GM23338 (cell line): ENCODE results near the gene DACH2. TPM values are rescaled to one million over a fixed set of nuclear protein-coding genes. Genes with fewer than 3 reads are reported as not detected.

Experiments used
- ATAC-seq: fragments of 200-7000 bp; cut with Tn5 transposase; 3 replicates; pipeline ENCODE4 v1.9.1; 2020
- DNase-seq: peaks from one replicate; pipeline ENCODE4 v3.0.0-alpha.2; 2015; ENCODE audit warnings: low spot score
- H2AFZ ChIP-seq: fragments of 200-600 bp; sonication (generic); 2 replicates; pipeline ENCODE4 v1.8.0; 2016; ENCODE audit warnings: antibody characterized with exemption, mild to moderate bottlenecking, moderate library complexity
- H3F3A ChIP-seq: fragments of 200-600 bp; sonication (generic); replicated peaks from 2 replicates; pipeline ENCODE4 v1.8.0; 2017; ENCODE audit warnings: antibody characterized with exemption, mixed run types, low read depth
- H3K27ac ChIP-seq: fragments of 200-600 bp; sonication (generic); 2 replicates; pipeline ENCODE4 v1.6.1; 2016; ENCODE audit warnings: low read depth
- H3K27me3 ChIP-seq: fragments of 200-600 bp; sonication (generic); 2 replicates; pipeline ENCODE4 v1.8.0; 2016; ENCODE audit warnings: mild to moderate bottlenecking, mixed run types, moderate library complexity; ENCODE audit not compliant: insufficient read depth
- H3K36me3 ChIP-seq: fragments of 200-600 bp; sonication (generic); 2 replicates; pipeline ENCODE4 v1.8.0; 2016; ENCODE audit warnings: mild to moderate bottlenecking; ENCODE audit not compliant: insufficient read depth
- H3K4me1 ChIP-seq: fragments of 200-600 bp; sonication (generic); 2 replicates; pipeline ENCODE4 v1.8.0; 2016; ENCODE audit warnings: mild to moderate bottlenecking, moderate library complexity; ENCODE audit not compliant: insufficient read depth
- H3K4me2 ChIP-seq: fragments of 200-600 bp; sonication (generic); 2 replicates; pipeline ENCODE4 v1.7.1; 2017; ENCODE audit warnings: mixed run types
- H3K4me3 ChIP-seq: fragments of 200-600 bp; sonication (generic); 2 replicates; pipeline ENCODE4 v1.6.1; 2016; ENCODE audit warnings: mixed run types
- H3K79me2 ChIP-seq: fragments of 200-600 bp; sonication (generic); replicated peaks from 2 replicates; pipeline ENCODE4 v1.8.0; 2017; ENCODE audit warnings: mild to moderate bottlenecking; ENCODE audit not compliant: insufficient read depth
- H3K9me2 ChIP-seq: fragments of 200-600 bp; sonication (generic); 2 replicates; pipeline ENCODE4 v1.8.0; 2017; ENCODE audit not compliant: insufficient read depth
- H4K20me1 ChIP-seq: fragments of 200-600 bp; sonication (generic); replicated peaks from 2 replicates; pipeline ENCODE4 v1.8.0; 2017; ENCODE audit warnings: mild to moderate bottlenecking; ENCODE audit not compliant: insufficient read depth
- H3K27ac Mint-ChIP-seq: 2 replicates; pipeline ENCODE4 v1.8.0; 2020; ENCODE audit warnings: inconsistent platforms, mild to moderate bottlenecking, moderate library complexity, mixed read lengths
- H3K27me3 Mint-ChIP-seq: 3 replicates; pipeline ENCODE4 v1.8.0; 2022; ENCODE audit warnings: low read depth, mild to moderate bottlenecking, moderate library complexity, mixed read lengths, inconsistent platforms; ENCODE audit not compliant: insufficient read depth, poor library complexity
- H3K36me3 Mint-ChIP-seq: 3 replicates; pipeline ENCODE4 v1.8.0; 2021; ENCODE audit warnings: low read depth, mild to moderate bottlenecking, inconsistent platforms, moderate library complexity, mixed read lengths
- H3K4me1 Mint-ChIP-seq: 3 replicates; pipeline ENCODE4 v1.8.0; 2020; ENCODE audit warnings: mild to moderate bottlenecking, inconsistent platforms, mixed read lengths
- H3K4me3 Mint-ChIP-seq: 3 replicates; pipeline ENCODE4 v1.8.0; 2021; ENCODE audit warnings: moderate library complexity, mild to moderate bottlenecking, inconsistent platforms, mixed read lengths
- H3K9me3 Mint-ChIP-seq: 3 replicates; pipeline ENCODE4 v1.8.0; 2020; ENCODE audit warnings: moderate library complexity, mild to moderate bottlenecking, inconsistent platforms, mixed read lengths
- CREB1 ChIP-seq: fragments of 250-450 bp; sonication (Bioruptor Pico); IDR thresholded peaks from 2 replicates; pipeline ENCODE4 v1.5.0; 2020; ENCODE audit warnings: low read depth, mild to moderate bottlenecking, moderate library complexity
- EZH2 ChIP-seq: fragments of 200-600 bp; sonication (generic); IDR thresholded peaks from one replicate; pipeline ENCODE4 v1.8.0; 2017; ENCODE audit warnings: antibody characterized with exemption, mild to moderate bottlenecking, low read depth; ENCODE audit not compliant: unreplicated experiment
- EZH2phosphoT487 ChIP-seq: fragments of 200-600 bp; sonication (generic); IDR thresholded peaks from one replicate; pipeline ENCODE4 v1.8.1; 2018; ENCODE audit warnings: antibody characterized with exemption; ENCODE audit not compliant: unreplicated experiment
- JUNB ChIP-seq: IDR thresholded peaks from one replicate; pipeline ENCODE4 v1.6.1; 2016; ENCODE audit warnings: antibody characterized with exemption; ENCODE audit not compliant: unreplicated experiment
- NANOG ChIP-seq: IDR thresholded peaks from 2 replicates; pipeline ENCODE4 v1.6.1; 2016; ENCODE audit warnings: antibody characterized with exemption, borderline replicate concordance
- POLR2AphosphoS5 ChIP-seq: IDR thresholded peaks from 2 replicates; pipeline ENCODE4 v1.6.1; 2016; ENCODE audit warnings: antibody characterized with exemption, low read depth
- STAT1 ChIP-seq: IDR thresholded peaks from one replicate; pipeline ENCODE4 v1.6.1; 2016; ENCODE audit warnings: antibody characterized with exemption; ENCODE audit not compliant: unreplicated experiment
- ZNF114 ChIP-seq: fragments of 250-450 bp; sonication (Bioruptor Pico); IDR thresholded peaks from 2 replicates; pipeline ENCODE4 v1.5.0; 2020; ENCODE audit warnings: mild to moderate bottlenecking, moderate library complexity
- ZNF331 ChIP-seq: fragments of 250-450 bp; sonication (Bioruptor Pico); IDR thresholded peaks from 2 replicates; pipeline ENCODE4 v1.5.0; 2020; ENCODE audit warnings: low read depth, mild to moderate bottlenecking, moderate library complexity
- polyA plus RNA-seq: library from polyadenylated mRNA; unstranded; fragments of >200 nt; fragmentation: Nextera tagmentation; extraction: Ambion mirVana; gene quantifications from 2 replicates; pipeline ENCODE4 v1.2.1, GENCODE V29; 2016
- total RNA-seq: library from RNA; depleted of rRNA; stranded (reverse); fragments of >200 nt; shearing (Covaris generic); gene quantifications from 2 replicates; pipeline ENCODE4 v1.2.3, GENCODE V29; 2014
- TF ChIP-seq, protein P1 (sequence below), 2 experiments: fragments of 200-600 bp in 1 of 2; sonication (generic) in 1 of 2; conservative IDR thresholded peaks; 2 replicates each; pipeline versions ENCODE4 v1.5.1 to v1.6.1; 2016 to 2017; ENCODE audit warnings: antibody characterized with exemption in 2 of 2, low read depth in 2 of 2, mild to moderate bottlenecking in 2 of 2, moderate library complexity in 1 of 2
- TF ChIP-seq, protein P2 (sequence below): IDR thresholded peaks from 2 replicates; pipeline ENCODE4 v1.6.1; 2016; ENCODE audit warnings: antibody characterized with exemption
- TF ChIP-seq, protein P3 (sequence below): fragments of 250-450 bp; sonication (Bioruptor Pico); IDR thresholded peaks from 2 replicates; pipeline ENCODE4 v1.5.0; 2020; ENCODE audit warnings: mild to moderate bottlenecking, moderate library complexity
- TF ChIP-seq, protein P4 (sequence below): IDR thresholded peaks from one replicate; pipeline ENCODE4 v1.6.1; 2018; ENCODE audit warnings: antibody characterized with exemption; ENCODE audit not compliant: unreplicated experiment

Gene DACH2
- total and polyA plus RNA-seq, 2 experiments from 2014 or later: 2.4 to 4.6 TPM

DNA sequence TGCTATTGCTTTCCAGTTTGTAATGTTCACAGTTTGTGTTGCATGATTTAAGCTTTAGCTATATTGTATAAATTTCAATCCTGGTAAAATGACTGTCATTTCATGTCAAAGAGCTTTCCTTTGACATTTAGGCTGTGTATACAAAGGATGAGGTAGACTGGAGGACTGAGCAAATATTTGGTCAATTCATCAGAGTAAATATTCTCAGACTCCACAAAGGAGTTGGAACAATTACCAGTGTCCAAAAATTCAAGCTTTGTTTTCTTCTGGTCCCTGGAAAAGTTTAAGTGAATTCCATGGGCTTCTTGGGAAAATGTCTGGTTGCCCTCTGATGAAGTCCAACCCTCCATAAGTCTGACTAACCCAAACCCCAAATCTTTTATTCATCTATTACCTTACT lies 682.4 kb downstream of the DACH2 start:
- ATAC-seq (no peak), DNase-seq (no peak)
- H3K36me3 Mint-ChIP-seq: peaks cover 8% of the 10 kb centered on the region; the same call in 2 of the 3 replicates
- H2AFZ ChIP-seq: no peak overlapping the region
- peaks cover 28% of the 10 kb centered on the region; the same call in 1 of the 2 replicates for H3K4me1 ChIP-seq
- H3K4me3 ChIP-seq: no peak overlapping the region
- no peaks in the 10 kb centered on the region for H3F3A ChIP-seq
- 0 out of 3 replicates have a peak, but pooled peaks cover 2% of the 10 kb centered on the region for H3K9me3 Mint-ChIP-seq
- H3K4me3 Mint-ChIP-seq: no peak overlapping the region
- no peak overlapping the region for H3K27ac Mint-ChIP-seq
- H3K4me2 ChIP-seq: 0 out of 2 replicates have a peak overlapping the region, but pooled peaks have one; percentile 11
- no peaks in the 10 kb centered on the region for H3K36me3 ChIP-seq
- H3K27me3 ChIP-seq: no peaks in the 10 kb centered on the region
- no peak overlapping the region for H3K27ac ChIP-seq
- no peaks in the 10 kb centered on the region for H3K9me2 ChIP-seq
- no peaks in the 10 kb centered on the region for H3K79me2 ChIP-seq
- H3K4me1 Mint-ChIP-seq: peaks cover 24% of the 10 kb centered on the region
- H4K20me1 ChIP-seq: no peaks in the 10 kb centered on the region
- TF ChIP-seq, protein P1, sequence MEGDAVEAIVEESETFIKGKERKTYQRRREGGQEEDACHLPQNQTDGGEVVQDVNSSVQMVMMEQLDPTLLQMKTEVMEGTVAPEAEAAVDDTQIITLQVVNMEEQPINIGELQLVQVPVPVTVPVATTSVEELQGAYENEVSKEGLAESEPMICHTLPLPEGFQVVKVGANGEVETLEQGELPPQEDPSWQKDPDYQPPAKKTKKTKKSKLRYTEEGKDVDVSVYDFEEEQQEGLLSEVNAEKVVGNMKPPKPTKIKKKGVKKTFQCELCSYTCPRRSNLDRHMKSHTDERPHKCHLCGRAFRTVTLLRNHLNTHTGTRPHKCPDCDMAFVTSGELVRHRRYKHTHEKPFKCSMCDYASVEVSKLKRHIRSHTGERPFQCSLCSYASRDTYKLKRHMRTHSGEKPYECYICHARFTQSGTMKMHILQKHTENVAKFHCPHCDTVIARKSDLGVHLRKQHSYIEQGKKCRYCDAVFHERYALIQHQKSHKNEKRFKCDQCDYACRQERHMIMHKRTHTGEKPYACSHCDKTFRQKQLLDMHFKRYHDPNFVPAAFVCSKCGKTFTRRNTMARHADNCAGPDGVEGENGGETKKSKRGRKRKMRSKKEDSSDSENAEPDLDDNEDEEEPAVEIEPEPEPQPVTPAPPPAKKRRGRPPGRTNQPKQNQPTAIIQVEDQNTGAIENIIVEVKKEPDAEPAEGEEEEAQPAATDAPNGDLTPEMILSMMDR (conservative IDR thresholded peaks at IDR 0.05; ENCODE audit: low read depth in 2 of 2): no peak
- TF ChIP-seq, protein P2, sequence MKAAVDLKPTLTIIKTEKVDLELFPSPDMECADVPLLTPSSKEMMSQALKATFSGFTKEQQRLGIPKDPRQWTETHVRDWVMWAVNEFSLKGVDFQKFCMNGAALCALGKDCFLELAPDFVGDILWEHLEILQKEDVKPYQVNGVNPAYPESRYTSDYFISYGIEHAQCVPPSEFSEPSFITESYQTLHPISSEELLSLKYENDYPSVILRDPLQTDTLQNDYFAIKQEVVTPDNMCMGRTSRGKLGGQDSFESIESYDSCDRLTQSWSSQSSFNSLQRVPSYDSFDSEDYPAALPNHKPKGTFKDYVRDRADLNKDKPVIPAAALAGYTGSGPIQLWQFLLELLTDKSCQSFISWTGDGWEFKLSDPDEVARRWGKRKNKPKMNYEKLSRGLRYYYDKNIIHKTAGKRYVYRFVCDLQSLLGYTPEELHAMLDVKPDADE: no peak
- TF ChIP-seq JUNB: no peak
- no peak for TF ChIP-seq EZH2
- TF ChIP-seq EZH2phosphoT487: no peak
- no peak for TF ChIP-seq ZNF331 (CRISPR knock-in tag)
- TF ChIP-seq, protein P3, sequence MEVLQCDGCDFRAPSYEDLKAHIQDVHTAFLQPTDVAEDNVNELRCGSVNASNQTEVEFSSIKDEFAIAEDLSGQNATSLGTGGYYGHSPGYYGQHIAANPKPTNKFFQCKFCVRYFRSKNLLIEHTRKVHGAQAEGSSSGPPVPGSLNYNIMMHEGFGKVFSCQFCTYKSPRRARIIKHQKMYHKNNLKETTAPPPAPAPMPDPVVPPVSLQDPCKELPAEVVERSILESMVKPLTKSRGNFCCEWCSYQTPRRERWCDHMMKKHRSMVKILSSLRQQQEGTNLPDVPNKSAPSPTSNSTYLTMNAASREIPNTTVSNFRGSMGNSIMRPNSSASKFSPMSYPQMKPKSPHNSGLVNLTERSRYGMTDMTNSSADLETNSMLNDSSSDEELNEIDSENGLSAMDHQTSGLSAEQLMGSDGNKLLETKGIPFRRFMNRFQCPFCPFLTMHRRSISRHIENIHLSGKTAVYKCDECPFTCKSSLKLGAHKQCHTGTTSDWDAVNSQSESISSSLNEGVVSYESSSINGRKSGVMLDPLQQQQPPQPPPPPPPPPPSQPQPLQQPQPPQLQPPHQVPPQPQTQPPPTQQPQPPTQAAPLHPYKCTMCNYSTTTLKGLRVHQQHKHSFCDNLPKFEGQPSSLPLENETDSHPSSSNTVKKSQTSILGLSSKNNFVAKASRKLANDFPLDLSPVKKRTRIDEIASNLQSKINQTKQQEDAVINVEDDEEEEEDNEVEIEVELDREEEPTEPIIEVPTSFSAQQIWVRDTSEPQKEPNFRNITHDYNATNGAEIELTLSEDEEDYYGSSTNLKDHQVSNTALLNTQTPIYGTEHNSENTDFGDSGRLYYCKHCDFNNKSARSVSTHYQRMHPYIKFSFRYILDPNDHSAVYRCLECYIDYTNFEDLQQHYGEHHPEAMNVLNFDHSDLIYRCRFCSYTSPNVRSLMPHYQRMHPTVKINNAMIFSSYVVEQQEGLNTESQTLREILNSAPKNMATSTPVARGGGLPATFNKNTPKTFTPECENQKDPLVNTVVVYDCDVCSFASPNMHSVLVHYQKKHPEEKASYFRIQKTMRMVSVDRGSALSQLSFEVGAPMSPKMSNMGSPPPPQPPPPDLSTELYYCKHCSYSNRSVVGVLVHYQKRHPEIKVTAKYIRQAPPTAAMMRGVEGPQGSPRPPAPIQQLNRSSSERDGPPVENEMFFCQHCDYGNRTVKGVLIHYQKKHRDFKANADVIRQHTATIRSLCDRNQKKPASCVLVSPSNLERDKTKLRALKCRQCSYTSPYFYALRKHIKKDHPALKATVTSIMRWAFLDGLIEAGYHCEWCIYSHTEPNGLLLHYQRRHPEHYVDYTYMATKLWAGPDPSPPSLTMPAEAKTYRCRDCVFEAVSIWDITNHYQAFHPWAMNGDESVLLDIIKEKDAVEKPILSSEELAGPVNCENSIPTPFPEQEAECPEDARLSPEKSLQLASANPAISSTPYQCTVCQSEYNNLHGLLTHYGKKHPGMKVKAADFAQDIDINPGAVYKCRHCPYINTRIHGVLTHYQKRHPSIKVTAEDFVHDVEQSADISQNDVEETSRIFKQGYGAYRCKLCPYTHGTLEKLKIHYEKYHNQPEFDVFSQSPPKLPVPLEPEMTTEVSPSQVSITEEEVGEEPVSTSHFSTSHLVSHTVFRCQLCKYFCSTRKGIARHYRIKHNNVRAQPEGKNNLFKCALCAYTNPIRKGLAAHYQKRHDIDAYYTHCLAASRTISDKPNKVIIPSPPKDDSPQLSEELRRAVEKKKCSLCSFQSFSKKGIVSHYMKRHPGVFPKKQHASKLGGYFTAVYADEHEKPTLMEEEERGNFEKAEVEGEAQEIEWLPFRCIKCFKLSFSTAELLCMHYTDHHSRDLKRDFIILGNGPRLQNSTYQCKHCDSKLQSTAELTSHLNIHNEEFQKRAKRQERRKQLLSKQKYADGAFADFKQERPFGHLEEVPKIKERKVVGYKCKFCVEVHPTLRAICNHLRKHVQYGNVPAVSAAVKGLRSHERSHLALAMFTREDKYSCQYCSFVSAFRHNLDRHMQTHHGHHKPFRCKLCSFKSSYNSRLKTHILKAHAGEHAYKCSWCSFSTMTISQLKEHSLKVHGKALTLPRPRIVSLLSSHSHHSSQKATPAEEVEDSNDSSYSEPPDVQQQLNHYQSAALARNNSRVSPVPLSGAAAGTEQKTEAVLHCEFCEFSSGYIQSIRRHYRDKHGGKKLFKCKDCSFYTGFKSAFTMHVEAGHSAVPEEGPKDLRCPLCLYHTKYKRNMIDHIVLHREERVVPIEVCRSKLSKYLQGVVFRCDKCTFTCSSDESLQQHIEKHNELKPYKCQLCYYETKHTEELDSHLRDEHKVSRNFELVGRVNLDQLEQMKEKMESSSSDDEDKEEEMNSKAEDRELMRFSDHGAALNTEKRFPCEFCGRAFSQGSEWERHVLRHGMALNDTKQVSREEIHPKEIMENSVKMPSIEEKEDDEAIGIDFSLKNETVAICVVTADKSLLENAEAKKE (CRISPR knock-in tag): no peak
- TF ChIP-seq POLR2AphosphoS5: no peak
- no peak for TF ChIP-seq STAT1
- TF ChIP-seq, protein P4, sequence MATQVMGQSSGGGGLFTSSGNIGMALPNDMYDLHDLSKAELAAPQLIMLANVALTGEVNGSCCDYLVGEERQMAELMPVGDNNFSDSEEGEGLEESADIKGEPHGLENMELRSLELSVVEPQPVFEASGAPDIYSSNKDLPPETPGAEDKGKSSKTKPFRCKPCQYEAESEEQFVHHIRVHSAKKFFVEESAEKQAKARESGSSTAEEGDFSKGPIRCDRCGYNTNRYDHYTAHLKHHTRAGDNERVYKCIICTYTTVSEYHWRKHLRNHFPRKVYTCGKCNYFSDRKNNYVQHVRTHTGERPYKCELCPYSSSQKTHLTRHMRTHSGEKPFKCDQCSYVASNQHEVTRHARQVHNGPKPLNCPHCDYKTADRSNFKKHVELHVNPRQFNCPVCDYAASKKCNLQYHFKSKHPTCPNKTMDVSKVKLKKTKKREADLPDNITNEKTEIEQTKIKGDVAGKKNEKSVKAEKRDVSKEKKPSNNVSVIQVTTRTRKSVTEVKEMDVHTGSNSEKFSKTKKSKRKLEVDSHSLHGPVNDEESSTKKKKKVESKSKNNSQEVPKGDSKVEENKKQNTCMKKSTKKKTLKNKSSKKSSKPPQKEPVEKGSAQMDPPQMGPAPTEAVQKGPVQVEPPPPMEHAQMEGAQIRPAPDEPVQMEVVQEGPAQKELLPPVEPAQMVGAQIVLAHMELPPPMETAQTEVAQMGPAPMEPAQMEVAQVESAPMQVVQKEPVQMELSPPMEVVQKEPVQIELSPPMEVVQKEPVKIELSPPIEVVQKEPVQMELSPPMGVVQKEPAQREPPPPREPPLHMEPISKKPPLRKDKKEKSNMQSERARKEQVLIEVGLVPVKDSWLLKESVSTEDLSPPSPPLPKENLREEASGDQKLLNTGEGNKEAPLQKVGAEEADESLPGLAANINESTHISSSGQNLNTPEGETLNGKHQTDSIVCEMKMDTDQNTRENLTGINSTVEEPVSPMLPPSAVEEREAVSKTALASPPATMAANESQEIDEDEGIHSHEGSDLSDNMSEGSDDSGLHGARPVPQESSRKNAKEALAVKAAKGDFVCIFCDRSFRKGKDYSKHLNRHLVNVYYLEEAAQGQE: no peak
- TF ChIP-seq CREB1 (CRISPR knock-in tag): no peak
- no peak for TF ChIP-seq NANOG
- TF ChIP-seq ZNF114: no peak
- no peaks in the 10 kb centered on the region for H3K27me3 Mint-ChIP-seq
